Stimulated activated CD4-positive, alpha-beta T cell treated with anti-CD3 and anti-CD28 coated beads, Interleukin-4, amount 100 ng/mL, for 1 hour (primary cell): ENCODE results near the gene PSMC3.
A peak's percentile ranks its signal among the peaks of the same experiment; 100 is the strongest.

ENCODE experiments used
- DNase-seq: peaks from one replicate; pipeline ENCODE4 v3.0.0-alpha.2; 2020

Gene PSMC3

GRCh38 chr11:47411884-47412746, 14.1 kb downstream of the PSMC3 start:
- DNase-seq = peak; percentile 65

DNA sequence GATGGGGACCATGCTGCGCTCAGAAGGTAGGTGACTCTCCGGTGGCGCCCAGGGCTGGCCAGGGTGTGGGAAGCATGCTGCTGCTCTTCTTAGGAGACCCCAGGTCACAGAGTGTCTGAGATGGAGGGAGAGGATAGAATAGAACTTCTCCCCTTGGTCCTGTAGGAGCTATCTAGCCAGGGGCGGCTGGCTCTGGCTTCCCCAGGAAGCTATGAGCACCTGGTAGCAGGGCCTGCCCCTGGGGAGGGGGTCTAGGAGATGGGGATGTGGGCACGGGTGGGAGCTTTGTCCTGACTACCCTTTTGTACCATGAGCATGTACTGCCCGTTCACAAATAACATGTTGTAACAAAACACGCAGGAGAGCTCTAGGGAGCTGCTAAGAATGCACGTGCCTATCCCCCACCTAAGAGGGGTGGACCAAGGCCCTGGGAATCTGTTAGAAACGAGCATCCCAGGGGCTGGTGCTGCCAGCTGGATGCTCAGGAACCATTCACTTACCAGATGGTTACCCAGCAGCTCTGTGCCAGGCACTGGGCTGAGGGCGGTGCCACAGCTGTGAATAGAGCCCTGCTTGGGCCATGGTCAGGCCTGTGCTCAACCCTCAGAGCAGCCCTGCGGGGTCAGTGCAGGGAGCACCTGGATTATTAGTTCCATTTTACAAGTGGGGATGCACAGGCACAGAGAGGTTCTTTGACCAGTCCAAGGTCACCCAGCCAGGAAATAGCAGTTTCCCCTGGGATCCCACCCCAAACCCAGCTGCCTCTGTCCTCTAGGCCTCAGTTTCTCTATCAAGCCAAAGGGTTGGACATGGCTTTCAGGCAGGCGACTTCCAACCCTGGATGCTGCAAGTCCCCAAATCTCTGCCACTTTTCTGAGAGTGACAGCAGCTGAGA, 15.6 kb downstream of the PSMC3 start:
- no peak for DNase-seq

DNA sequence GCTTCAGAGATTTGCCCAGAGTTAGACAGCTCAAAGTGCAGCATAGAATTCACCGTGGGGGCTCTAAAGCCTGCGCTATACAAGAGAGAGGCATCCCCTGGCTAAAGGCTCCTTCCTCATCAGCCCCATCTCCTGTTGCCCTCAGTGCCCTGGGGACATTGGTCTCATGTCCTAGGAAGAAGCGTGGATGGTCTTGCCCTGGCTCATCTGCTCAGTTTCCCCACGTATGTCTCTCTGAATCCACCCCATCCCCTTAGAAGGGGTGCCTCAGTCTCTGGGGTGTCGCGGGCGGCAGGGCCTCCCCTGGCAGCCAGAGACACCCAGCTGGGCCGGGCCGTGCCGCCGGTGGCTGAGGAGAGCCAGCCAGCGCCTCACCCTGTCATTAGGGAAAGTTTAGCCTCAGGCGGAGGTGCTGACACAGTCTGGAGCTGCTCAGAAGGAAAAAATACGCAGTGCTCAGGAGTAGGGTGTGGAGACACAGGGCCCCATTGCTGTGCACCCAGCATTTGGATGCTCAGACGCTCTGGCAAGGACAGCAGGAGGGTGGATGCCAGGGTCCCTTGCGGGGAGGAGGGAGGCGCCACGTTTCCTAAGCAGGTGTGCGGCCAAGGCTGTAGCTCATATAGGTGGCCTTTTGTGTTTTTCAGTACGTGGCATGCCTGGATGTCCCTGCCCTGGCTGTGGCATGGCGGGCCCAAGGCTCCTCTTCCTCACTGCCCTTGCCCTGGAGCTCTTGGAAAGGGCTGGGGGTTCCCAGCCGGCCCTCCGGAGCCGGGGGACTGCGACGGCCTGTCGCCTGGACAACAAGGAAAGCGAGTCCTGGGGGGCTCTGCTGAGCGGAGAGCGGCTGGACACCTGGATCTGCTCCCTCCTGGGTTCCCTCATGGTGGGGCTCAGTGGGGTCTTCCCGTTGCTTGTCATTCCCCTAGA, 16.5 kb downstream of the PSMC3 start:
- no peak for DNase-seq

DNA sequence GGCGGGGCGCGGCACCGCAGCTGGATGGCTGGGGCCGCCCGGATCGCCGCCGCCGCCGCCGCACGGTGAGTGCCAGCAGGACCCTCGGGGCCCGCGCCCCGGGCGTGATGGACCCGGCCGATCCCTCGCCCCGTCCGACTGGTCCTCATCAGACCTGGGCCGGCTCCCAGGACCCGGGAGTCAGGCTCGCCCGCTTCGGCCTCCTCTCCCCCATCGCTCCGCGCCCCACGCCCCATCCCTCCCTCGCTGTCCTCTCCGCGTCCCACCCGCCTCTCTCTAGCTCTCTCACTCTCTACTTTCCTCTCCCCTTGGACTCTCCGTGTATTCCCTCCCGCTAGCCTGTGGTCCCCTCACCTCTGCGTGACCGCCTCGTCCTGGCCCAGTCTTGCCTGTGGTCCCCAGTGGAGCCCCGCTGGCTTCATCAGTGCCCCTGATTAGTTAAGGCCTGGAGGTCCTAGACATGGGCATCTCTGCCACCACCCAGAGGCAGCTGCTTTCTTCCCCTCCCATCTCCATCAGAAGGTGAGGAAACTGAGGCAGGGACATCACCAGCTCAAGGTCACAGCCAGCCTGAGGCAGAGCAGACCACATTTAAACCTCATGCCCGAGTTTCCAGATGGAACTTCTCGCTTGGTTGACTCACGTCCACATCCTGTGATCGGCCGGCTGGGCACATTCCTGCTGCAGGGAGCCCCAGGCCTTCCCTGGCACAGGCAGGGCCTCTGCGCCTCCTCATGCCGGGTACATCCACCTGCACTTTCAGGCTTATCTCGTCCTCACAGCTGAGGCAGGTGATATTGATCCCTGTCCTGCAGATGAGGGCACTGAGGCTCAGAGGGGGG, 17.4 kb downstream of the PSMC3 start:
- no peak for DNase-seq

GRCh38 chr11:47407746-47408590, 18.3 kb downstream of the PSMC3 start, which contains the start of gene SLC39A13:
SLC39A13 (plus strand) TSS chr11:47408590; CDS start chr11:47410095, 1,505 bp downstream.
- peak; percentile 90 for DNase-seq

GRCh38 chr11:47406896-47407745, 19.1 kb downstream of the PSMC3 start:
- DNase-seq = no peak

DNA sequence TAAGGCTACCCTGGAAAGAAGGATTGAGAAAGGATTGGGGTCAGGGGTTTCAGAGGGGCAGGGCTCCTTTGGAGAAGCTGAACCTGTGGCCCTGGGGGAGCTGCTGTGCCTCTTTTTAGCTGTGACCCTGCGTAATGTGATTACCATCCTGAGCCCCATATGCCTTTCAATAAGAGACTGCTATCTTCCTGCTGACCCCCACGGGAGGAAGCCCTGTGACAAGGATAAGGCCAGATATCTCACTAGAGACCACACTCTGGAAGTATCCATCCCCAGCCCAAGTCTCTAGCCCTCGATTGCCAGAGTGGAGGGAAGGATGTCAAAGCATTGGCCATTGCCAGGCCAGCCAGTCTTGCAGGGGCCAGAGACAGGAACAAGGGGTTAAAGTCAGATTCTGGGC, 22.7 kb downstream of the PSMC3 start:
- DNase-seq = no peak

DNA sequence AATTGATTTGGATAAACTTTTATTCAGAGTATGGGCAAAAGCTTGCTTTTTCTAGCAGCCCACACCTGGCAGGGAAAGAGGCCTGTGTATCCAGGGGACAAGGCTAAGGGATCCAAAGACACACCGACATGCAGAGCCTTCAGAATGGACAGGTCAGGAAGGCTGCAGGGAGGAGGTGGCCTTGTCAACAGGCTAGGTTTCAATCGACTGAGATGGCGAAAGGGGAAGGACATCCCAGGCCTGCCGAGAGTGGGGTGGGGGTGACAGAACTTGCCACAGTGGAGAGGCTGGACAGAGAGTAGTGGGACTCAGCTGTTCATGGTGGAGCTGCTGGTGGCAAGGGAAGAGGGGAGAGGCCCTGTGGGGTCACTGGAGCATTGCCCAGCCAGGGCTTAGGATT, 23.1 kb downstream of the PSMC3 start:
- DNase-seq = no peak

GRCh38 chr11:47400768-47401279, 25.4 kb downstream of the PSMC3 start:
- DNase-seq = no peak

GRCh38 chr11:47399860-47400767, 26.1 kb downstream of the PSMC3 start:
- DNase-seq = peak; percentile 41

- DNase-seq = no peak
These were observed 27.7 kb downstream of the PSMC3 start for GRCh38 chr11:47398551-47398950.

DNA sequence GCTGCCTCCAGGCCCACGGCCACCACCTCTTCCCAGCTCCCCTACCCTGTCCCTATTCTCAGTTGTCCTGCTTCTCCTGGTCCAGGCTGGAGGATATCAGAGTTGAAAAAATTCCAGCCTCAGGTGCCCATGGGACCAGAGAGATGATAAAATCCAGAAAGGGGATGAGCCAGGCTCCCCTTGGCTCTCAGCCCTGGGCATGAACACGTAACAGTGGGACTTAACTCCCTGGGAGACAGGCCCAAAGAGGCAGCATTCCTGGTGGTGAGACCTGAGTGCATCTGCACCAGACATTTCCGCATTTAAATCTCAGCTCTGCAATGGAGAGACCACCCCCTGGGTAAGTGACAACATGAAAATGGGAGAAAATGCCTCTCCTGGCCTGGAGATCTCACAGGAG, 28.2 kb downstream of the PSMC3 start:
- DNase-seq = no peak

DNA sequence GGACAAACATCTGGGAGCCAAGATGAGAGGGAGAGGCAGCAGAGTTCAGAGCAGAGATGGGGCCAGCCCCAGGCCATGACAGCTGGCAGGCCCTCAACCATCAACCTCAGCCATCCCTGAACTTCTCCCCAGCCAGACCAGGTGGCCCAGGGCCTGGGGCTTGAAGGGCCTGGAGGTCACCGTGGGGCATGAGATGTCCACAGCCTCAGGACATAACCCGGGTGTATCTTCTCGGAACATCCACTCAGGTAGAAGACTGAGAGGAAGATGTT, 30.3 kb downstream of the PSMC3 start:
- no peak for DNase-seq

- no peak for DNase-seq
These were observed 30.8 kb downstream of the PSMC3 start for GRCh38 chr11:47395223-47396048.

DNA sequence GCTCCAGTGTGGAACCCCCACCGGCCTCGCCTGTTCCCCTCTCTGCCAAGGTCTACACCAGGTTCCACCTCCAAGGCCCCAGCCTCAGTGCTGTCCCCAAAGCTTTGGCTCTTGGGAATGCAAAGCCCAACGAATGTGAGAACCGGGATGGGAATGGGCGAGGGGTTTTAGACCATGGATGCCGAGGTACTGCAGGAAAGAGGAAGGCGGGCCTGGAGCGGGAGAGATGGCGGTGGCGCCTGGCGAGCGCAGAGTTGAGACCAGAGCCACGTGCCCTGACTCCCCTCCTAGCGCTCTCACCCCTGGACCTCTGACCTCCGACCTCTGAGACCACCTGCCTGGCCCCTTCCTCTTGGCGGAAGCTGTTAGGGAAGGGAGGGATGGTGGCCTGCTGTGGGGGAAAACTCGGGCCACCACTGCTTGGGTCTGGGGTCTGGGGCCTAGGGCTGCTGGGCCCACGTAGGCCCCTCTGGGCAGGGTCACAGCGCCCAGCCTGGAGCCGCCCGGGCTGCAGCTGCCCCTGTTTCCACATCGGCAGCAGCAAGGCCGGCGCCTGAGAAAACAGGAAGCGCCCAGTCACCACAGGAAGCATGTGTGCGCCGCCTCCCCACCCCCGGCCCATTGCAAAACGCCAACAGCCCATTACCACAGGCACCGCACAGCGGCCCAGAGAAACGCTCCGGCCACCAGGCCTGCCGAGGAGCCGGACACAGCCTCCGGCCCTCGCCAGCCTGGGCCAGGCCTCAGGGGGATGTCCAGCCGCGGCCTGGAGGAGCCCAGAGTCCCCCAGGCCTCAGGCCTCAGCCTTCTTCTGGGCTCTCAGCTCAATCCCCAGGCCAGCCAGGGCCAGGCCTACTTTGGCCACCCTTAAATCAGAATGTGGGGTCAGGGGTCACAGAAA, 31.7 kb downstream of the PSMC3 start:
- DNase-seq = peak; percentile 65

DNA sequence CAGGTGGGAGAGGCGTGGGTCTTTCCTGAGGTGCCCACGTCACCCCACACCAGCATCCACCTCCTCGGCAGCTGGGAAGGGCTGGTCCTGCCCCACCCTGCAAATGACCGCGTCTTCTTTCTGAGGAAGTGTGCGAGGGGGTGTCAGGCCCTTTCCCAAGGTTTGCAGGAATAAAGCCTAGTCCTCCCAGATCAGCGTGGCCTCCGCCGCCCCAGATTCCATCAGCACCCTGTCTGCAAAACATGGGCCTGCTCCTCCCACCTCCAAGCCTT, 32.3 kb downstream of the PSMC3 start:
- DNase-seq = no peak
